Transverse colon (tissue), 4 donors: ENCODE data around the gene RAB11FIP3.

Experiments
- POLR2A ChIP-seq: fragments of 450-650 bp; IDR thresholded peaks from one replicate; pipeline ENCODE4 v1.6.1; 2016; ENCODE audit warnings: antibody characterized with exemption, mild to moderate bottlenecking, moderate library complexity
- POLR2AphosphoS5 ChIP-seq, 3 donors: sonication (generic); formaldehyde crosslinking; IDR thresholded peaks; one replicate each; pipeline ENCODE4 v1.6.1; 2016; ENCODE audit warnings: antibody characterized with exemption in 3 of 3
- TF ChIP-seq, protein P1 (sequence below), 5 experiments: fragments of 200-600 bp in 3 of 5; fragments of 450-650 bp in 2 of 5; sonication (generic) in 3 of 5; IDR thresholded peaks; 1 replicate in 2 of 5; 2 replicates in 3 of 5; pipeline ENCODE4 v1.5.1; 2016 to 2017; ENCODE audit warnings: antibody characterized with exemption in 5 of 5, inconsistent platforms in 3 of 5, mild to moderate bottlenecking in 2 of 5, moderate library complexity in 1 of 5

DNA sequence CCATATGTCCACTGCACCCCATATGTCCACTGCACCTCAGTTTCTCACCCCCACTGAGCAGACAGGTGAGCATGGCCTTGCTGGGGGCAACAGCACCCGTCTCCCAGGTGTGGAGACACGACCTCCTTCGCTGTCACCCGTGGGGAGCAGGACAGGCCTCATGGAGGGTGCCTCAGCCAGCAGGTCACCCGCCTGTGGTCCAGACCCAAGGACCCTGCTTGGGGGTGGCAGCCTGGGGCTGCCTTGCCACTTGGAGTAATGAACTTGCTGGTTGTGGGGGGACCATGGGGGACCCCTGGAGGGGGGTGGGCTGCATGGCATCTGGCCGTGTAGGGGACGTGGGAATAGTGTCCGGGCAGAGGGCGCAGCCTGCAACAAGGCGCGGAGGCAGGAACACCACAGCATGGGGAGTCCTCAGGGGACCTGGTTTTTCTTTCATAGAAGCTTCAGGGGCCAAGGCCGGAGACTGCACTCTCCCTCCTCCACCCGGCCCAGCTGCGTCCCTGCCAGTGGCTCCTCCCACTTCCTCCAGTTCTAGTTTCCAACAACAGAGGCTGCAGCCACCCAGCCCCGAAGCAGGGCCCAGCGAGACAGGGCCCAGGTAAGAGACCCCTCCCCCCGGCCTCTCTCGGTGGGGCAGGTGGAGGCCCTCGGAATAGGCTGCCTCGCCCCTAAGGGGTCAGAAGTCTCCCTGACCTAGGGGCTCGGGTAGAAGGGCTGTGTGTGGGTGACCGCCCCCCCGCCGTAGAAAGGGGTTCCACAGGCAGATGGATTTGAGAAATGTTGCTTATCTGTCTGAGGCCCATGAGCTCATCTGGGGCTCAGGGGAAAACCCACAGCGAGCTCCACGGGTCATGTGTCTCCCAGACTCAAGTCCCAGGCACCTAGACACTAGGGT, 141.3 kb downstream of the RAB11FIP3 start, which contains the start of gene NHLRC4:
- TF ChIP-seq, protein P1, sequence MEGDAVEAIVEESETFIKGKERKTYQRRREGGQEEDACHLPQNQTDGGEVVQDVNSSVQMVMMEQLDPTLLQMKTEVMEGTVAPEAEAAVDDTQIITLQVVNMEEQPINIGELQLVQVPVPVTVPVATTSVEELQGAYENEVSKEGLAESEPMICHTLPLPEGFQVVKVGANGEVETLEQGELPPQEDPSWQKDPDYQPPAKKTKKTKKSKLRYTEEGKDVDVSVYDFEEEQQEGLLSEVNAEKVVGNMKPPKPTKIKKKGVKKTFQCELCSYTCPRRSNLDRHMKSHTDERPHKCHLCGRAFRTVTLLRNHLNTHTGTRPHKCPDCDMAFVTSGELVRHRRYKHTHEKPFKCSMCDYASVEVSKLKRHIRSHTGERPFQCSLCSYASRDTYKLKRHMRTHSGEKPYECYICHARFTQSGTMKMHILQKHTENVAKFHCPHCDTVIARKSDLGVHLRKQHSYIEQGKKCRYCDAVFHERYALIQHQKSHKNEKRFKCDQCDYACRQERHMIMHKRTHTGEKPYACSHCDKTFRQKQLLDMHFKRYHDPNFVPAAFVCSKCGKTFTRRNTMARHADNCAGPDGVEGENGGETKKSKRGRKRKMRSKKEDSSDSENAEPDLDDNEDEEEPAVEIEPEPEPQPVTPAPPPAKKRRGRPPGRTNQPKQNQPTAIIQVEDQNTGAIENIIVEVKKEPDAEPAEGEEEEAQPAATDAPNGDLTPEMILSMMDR (IDR thresholded peaks at IDR 0.05): no peak
- TF ChIP-seq POLR2A (no peak), POLR2AphosphoS5 (IDR thresholded peaks at IDR 0.05) (no peak)
